ACC112 (cell line): ENCODE measurements around the gene ENPP6.

Experiments
- H2AFZ ChIP-seq: fragments of 200-600 bp; sonication (generic); one replicate; pipeline ENCODE4 v1.6.0; 2017; ENCODE audit warnings: antibody characterized with exemption, low read length; ENCODE audit not compliant: unreplicated experiment
- H3K27ac ChIP-seq: fragments of 200-600 bp; sonication (generic); 2 replicates; pipeline ENCODE4 v1.5.1; 2014; ENCODE audit warnings: low read depth, mild to moderate bottlenecking, antibody characterized with exemption, low read length, moderate library complexity
- H3K27me3 ChIP-seq: fragments of 200-600 bp; sonication (generic); 2 replicates; pipeline ENCODE4 v1.6.1; 2014; ENCODE audit warnings: mild to moderate bottlenecking, antibody characterized with exemption, low read length, moderate library complexity, mixed read lengths; ENCODE audit not compliant: insufficient read depth
- H3K36me3 ChIP-seq: fragments of 200-600 bp; sonication (generic); 2 replicates; pipeline ENCODE4 v1.6.1; 2016; ENCODE audit warnings: mild to moderate bottlenecking, antibody characterized with exemption, low read length, moderate library complexity, mixed read lengths; ENCODE audit not compliant: insufficient read depth
- H3K4me1 ChIP-seq: fragments of 200-600 bp; sonication (generic); one replicate; pipeline ENCODE4 v1.6.1; 2016; ENCODE audit warnings: low read length, mixed read lengths; ENCODE audit not compliant: insufficient read depth, unreplicated experiment, control insufficient read depth
- H3K4me3 ChIP-seq: fragments of 200-600 bp; sonication (generic); 2 replicates; pipeline ENCODE4 v1.5.1; 2014; ENCODE audit warnings: mild to moderate bottlenecking, low read depth, low read length
- H3K79me2 ChIP-seq: fragments of 200-600 bp; sonication (generic); one replicate; pipeline ENCODE4 v1.6.0; 2016; ENCODE audit warnings: low read length; ENCODE audit not compliant: control insufficient read depth, unreplicated experiment, insufficient read depth

Gene ENPP6

DNA sequence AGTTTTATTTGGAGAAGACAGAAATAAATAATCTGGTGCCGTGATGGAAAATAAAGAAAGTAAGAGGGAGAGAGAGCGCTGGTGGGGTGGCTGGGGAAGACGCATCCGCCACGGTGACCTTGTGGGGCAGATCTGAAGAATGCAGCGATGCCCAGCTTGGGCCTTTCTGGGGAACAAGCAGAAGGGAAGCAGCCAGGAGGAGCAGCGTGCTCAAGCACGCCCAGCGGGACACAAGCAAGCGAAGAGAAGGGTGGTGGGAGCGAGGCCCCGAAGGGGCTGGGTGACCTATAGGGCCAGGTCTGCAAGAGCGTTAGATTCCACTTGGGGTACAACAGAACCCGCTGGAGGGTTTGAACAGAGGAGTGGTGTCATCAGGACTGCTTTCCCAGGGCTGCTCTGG is 12.4 kb downstream of the ENPP6 start:
- H3K4me3 ChIP-seq, result no peak overlapping the region
- H2AFZ ChIP-seq, result no peak overlapping the region
- H3K79me2 ChIP-seq, result no peaks in the 10 kb centered on the region
- H3K27ac ChIP-seq, result no peak overlapping the region
- H3K36me3 ChIP-seq, result no peaks in the 10 kb centered on the region
- no peaks in the 10 kb centered on the region for H3K4me1 ChIP-seq
- peaks cover 4% of the 10 kb centered on the region; the same call in 1 of the 2 replicates for H3K27me3 ChIP-seq

DNA sequence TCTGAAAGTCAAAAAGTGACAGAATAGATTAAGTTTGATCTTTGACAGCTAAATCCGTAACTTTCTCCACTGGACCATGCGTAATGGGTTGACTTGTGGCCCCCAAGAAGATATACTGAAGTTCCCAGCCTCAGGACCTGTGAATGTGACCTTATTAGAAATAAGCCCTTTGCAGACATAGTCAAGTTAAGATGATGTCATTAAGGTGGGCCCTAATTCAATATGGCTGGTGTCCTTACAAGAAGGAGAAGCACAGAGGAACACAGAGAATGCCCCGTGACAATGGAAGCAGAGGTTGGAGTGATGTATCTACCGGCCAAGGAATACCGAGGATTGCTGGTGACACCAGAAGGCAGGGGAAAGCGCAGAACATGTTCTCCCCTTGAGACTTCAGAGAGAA is 14.4 kb downstream of the ENPP6 start:
- H3K79me2 ChIP-seq, result no peaks in the 10 kb centered on the region
- H3K36me3 ChIP-seq, result no peaks in the 10 kb centered on the region
- no peak overlapping the region for H3K27ac ChIP-seq
- H3K4me1 ChIP-seq, result no peaks in the 10 kb centered on the region
- H3K4me3 ChIP-seq, result no peak overlapping the region
- H2AFZ ChIP-seq, result no peak overlapping the region
- H3K27me3 ChIP-seq, result peaks cover 4% of the 10 kb centered on the region; the same call in 1 of the 2 replicates

DNA sequence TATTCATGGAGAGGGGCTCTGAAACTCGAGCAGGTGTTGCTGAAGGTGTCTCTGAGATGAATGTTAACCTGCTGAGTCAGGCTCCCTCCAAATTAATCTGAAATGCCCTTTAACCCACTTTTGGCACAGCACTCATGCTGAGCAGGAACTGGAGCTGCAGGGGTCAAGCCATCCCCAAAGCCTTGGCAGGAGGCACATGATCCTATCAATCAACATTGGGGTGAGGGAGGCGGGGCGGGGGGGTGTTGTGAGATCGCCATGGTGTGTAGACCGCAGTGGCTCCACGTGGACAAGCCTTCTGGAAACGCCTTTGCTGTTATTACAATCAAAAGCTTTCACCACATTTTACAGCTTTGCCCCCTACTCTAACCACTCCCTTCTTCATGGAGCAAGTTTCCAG is 16.5 kb downstream of the ENPP6 start:
- H3K4me3 ChIP-seq, result no peak overlapping the region

DNA sequence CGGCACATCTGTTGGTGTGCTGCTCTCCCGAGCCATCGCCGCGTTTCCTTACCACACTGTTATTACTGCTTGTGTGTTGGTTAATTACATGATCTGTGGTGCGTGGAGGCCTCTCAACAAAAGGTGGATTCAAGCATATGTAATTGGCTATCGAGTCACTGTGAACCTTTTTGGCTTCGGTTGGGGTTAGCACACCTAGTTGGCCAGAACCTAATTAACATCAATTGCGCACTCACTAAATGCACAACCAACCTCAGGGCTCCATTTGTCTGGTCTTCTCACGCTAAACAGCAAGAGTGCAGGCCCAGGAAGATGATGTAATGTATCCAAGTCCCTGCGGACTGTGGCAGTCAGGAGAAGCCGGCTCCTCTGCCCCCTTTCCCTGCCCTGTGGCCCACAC is 17.4 kb downstream of the ENPP6 start:
- Histone ChIP-seq H3K27ac (no peak overlapping the region), H3K4me3 (no peak overlapping the region), H3K79me2 (no peaks in the 10 kb centered on the region), H2AFZ (no peak overlapping the region), H3K36me3 (no peaks in the 10 kb centered on the region), H3K27me3 (peaks cover 16% of the 10 kb centered on the region), H3K4me1 (no peaks in the 10 kb centered on the region)

More for the DNA sequence above, 16.5 kb downstream of the ENPP6 start:
- no peaks in the 10 kb centered on the region for H3K36me3 ChIP-seq
- H3K27ac ChIP-seq, result no peak overlapping the region
- peaks cover 10% of the 10 kb centered on the region for H3K27me3 ChIP-seq
- H3K4me1 ChIP-seq, result no peaks in the 10 kb centered on the region
- no peaks in the 10 kb centered on the region for H3K79me2 ChIP-seq
- no peak overlapping the region for H2AFZ ChIP-seq

DNA sequence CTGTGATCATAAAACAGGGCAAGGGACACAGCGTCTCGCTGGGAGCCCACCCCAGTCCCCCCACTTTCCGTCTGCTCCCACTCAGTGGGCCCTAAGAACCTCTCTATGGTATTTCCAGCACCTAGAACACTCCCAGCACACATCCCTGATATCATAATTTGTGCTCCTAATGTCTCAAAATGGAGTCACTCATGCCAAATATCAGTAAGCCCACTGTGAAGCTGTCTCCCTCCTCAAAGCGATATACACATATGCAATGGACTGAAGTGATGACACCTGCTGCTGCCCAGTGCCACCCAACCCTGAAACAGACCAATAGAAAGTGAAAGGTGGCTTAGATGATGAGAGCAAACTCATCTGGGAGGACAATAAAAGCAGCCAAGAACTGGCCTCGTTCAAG is 17.9 kb downstream of the ENPP6 start:
- no peak overlapping the region for H3K4me3 ChIP-seq
- H3K4me1 ChIP-seq, result no peaks in the 10 kb centered on the region
- no peak overlapping the region for H2AFZ ChIP-seq
- H3K36me3 ChIP-seq, result no peaks in the 10 kb centered on the region
- no peaks in the 10 kb centered on the region for H3K79me2 ChIP-seq
- H3K27ac ChIP-seq, result no peak overlapping the region
- peaks cover 16% of the 10 kb centered on the region for H3K27me3 ChIP-seq

DNA sequence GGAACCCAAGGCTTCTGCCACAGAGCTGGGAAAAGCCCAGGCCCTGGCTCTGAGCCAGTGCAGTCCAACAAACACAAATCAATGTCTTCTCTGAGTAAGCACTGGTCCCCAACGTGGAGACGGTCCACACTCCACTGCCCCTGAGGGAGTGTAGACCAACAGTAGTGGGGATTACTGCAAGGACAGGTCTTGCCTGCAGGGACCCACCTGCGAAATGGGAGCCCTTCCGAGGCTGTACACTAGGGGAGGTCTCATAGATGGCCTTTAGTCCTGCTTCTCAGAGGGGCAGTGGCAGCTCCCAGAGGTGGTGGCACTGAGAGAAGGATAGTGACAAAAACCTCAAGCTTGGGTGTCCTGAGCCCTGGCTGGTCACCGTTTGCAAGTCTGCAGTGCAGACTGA is 19.5 kb downstream of the ENPP6 start:
- no peak overlapping the region for H3K27ac ChIP-seq
- H3K27me3 ChIP-seq, result peaks cover 16% of the 10 kb centered on the region
- no peak overlapping the region for H2AFZ ChIP-seq
- H3K4me3 ChIP-seq, result no peak overlapping the region
- H3K79me2 ChIP-seq, result no peaks in the 10 kb centered on the region
- no peaks in the 10 kb centered on the region for H3K36me3 ChIP-seq
- no peaks in the 10 kb centered on the region for H3K4me1 ChIP-seq

DNA sequence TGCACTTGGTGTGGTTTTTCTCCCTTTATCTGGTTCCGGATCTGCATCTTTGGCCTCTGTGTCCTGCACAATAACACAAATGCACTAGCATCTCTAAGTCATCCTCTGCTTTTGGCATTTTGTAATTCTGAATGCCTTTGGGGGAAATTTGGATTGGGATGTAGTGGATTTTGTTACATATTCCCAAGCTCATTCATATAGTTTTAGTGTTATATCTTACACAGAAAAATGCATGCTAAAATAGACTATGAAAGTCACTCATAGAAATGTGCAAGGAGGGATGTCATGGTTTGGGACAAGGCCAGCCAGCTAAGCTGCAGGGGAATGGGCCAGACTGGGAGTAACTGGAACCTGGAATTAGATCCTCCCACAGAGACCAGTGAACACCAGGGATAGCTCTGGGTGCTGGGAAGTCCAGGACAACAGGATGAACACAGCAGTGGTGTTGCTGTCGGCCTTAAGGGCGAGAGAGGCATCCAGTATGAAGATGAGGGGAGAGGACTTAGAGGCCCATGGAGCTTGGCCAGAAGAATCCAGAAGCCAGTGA is 20.1 kb downstream of the ENPP6 start:
- Histone ChIP-seq H3K4me1 (no peaks in the 10 kb centered on the region), H3K36me3 (no peaks in the 10 kb centered on the region), H3K27ac (no peak overlapping the region), H3K27me3 (peaks cover 16% of the 10 kb centered on the region), H2AFZ (no peak overlapping the region), H3K79me2 (no peaks in the 10 kb centered on the region), H3K4me3 (no peak overlapping the region)

DNA sequence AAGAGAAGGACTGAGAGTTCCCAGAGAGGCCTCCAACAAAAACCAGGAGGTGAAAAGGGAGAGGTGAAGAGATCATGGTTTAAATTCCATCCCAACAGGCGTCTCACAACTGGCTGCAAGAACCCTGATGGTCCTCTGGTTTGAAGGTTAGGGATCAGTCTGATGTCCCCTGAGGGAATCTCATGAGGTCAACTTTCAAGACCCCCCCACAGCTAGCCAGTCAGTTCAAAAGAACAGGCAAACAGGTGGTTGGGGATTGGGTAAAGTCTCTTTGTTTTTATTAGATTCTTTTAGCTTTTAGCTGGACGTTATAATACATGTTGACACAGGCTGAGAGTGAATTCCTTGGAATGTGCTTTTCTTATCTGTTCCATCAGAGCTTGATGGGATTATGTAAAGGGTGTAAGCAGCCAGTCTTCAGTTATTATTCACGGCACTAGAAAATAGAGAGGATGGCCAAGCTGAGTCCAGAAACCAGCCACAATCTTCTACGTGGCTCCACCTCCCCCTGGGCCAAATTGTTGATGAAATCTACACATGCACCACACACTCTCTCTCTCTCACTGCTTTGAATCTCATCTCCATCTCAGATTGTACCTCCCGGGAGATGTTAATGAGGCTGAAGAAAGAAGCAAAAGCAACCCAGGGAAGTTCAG is 20.8 kb downstream of the ENPP6 start:
- Histone ChIP-seq H3K27ac (no peak overlapping the region), H3K4me1 (no peaks in the 10 kb centered on the region), H2AFZ (no peak overlapping the region), H3K79me2 (no peaks in the 10 kb centered on the region), H3K27me3 (peaks cover 15% of the 10 kb centered on the region; the same call in 1 of the 2 replicates), H3K4me3 (no peak overlapping the region), H3K36me3 (no peaks in the 10 kb centered on the region)

DNA sequence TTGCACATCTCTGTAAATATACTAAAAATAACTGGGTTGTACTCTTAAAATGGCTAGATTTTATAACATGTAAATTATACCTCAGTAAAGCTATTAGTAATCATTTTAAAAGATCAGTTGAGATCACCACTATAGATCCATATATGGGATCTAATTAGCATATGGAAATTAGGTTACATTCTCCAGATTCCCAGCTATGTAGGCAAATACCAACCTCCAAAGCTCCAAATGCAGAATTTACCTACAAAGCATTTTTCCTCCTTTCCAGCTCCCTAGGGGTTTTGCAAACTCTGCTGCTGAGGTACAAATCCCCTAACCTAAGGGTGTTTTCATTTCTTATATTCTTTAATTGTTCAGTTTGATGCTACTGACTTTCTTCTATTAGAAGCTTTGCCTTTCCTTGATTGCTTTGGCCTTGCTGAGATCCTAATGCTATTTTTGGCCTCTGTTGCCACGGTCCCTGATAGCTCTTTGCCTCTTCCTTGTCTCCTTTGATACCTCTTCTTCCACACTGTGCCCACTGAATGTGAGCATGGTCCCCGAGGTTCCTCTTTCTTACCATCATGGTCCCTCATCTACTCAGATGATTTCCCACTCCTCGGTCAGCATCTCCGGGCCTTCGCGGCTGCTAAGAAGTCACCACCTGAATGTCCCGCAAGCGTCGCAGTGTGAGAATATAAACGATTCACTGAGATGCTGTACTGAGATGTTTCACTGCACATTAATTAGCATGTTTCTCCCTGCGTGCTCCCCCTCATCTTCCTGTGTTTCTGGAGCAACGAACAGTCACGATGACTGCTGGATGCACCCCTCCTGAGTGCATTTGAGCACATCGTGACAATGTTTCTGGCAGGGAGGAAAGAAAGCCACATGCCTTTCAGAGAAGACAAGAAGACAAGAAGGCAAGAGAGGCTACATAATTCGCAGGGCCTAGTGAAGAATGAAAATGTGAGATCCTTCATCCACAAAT is 23.8 kb downstream of the ENPP6 start:
- Histone ChIP-seq H2AFZ (no peak overlapping the region), H3K79me2 (no peaks in the 10 kb centered on the region), H3K4me3 (no peak overlapping the region), H3K36me3 (no peaks in the 10 kb centered on the region), H3K27me3 (peaks cover 27% of the 10 kb centered on the region; the same call in 1 of the 2 replicates), H3K27ac (no peak overlapping the region), H3K4me1 (no peaks in the 10 kb centered on the region)

DNA sequence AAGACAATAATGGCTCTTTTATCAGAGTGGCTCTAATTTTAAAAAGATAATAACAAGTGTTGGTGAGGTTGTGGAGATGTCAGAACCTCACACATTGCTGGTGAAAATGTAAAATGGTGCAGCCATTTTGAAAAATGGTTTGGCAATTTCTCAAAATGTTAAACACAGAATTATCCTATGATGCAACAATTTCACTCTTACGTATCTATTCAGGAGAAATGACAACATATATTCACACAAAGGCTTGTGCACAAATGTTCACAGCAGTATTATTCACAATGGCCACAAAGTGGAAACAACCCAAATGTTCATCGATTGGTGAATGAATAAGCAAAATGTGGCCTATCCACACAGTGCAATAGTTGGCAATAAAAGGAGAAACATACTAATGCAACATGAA is 24.7 kb downstream of the ENPP6 start:
- Histone ChIP-seq H2AFZ (no peak overlapping the region), H3K27me3 (peaks cover 30% of the 10 kb centered on the region; the same call in 1 of the 2 replicates), H3K27ac (no peak overlapping the region), H3K4me1 (no peaks in the 10 kb centered on the region), H3K36me3 (no peaks in the 10 kb centered on the region), H3K79me2 (no peaks in the 10 kb centered on the region), H3K4me3 (no peak overlapping the region)
